Endothelial cell of umbilical vein (primary cell): ENCODE data around the gene DENND5A. TPM values are rescaled to one million over a fixed set of nuclear protein-coding genes. Genes with fewer than 3 reads are reported as not detected.

Experiments
- BruUV-seq: library from RNA; stranded (reverse); fragments of 400-500 nt; replicated peaks from 2 replicates; lab custom pipeline; 2021; lab: Mats Ljungman, UMichigan
- CTCF ChIA-PET: fragments of 300-600, 350-600 bp; sonication (Branson Sonifier 250); formaldehyde crosslinking; loops from one replicate; lab custom pipeline; 2021; ENCODE audit warnings: antibody characterized with exemption, inconsistent platforms; lab: Charles Lee
- POLR2A ChIA-PET: fragments of 300-600, 350-600 bp; sonication (Branson Sonifier 250); formaldehyde crosslinking; loops from one replicate; lab custom pipeline; 2021; ENCODE audit warnings: antibody characterized with exemption, inconsistent platforms; lab: Charles Lee
- DNase-seq: peaks from one replicate; pipeline ENCODE4 v3.0.0-alpha.2; 2011; ENCODE audit warnings: low read depth, low spot score
- FAIRE-seq: peaks from 2 replicates; lab custom pipeline; 2011; peaks lifted over from hg19 to GRCh38; lab: Jason Lieb, UNC
- H2AFZ ChIP-seq: 2 replicates; pipeline ENCODE4 v1.6.0; 2012; ENCODE audit warnings: low read depth, low read length, control low read depth, inconsistent platforms
- H3K27ac ChIP-seq: 2 replicates; pipeline ENCODE4 v1.5.1; 2011; ENCODE audit warnings: low read depth, mild to moderate bottlenecking, control low read depth, low read length, moderate library complexity; ENCODE audit not compliant: insufficient read depth
- H3K27me3 ChIP-seq, 2 experiments: 2 replicates each; pipeline versions ENCODE4 v1.6.0 to v1.6.1; 2011; ENCODE audit warnings: low read length in 2 of 2, mixed read lengths in 1 of 2; ENCODE audit not compliant: control insufficient read depth in 2 of 2, insufficient read depth in 2 of 2
- H3K36me3 ChIP-seq, 2 experiments: 2 replicates in 1 of 2; 3 replicates in 1 of 2; pipeline ENCODE4 v1.5.1; 2011; ENCODE audit warnings: low read length in 2 of 2, mild to moderate bottlenecking in 1 of 2, moderate library complexity in 1 of 2; ENCODE audit not compliant: control insufficient read depth in 2 of 2, insufficient read depth in 2 of 2; ENCODE audit errors: extremely low read depth in 1 of 2
- H3K4me1 ChIP-seq: 3 replicates; pipeline ENCODE4 v1.5.1; 2011; ENCODE audit warnings: mild to moderate bottlenecking, low read length; ENCODE audit not compliant: control insufficient read depth, insufficient read depth; ENCODE audit errors: extremely low read depth
- H3K4me2 ChIP-seq: 2 replicates; pipeline ENCODE4 v1.6.1; 2011; ENCODE audit warnings: low read length, control low read depth, mixed read lengths; ENCODE audit not compliant: insufficient read depth
- H3K4me3 ChIP-seq, 3 experiments: fragments of 200-600 bp in 1 of 3; sonication (generic), shearing (Covaris generic) in 1 of 3; replicated peaks in 1 of 3; 2 replicates each; pipeline ENCODE4 v1.5.1; 2011 to 2016; ENCODE audit warnings: control low read depth in 3 of 3, low read length in 3 of 3, mild to moderate bottlenecking in 2 of 3, inconsistent platforms in 1 of 3, low read depth in 1 of 3, moderate library complexity in 1 of 3; ENCODE audit not compliant: insufficient read depth in 1 of 3
- H3K79me2 ChIP-seq: 2 replicates; pipeline ENCODE4 v1.6.0; 2012; ENCODE audit warnings: low read length, inconsistent platforms; ENCODE audit not compliant: control insufficient read depth, insufficient read depth
- H3K9ac ChIP-seq: replicated peaks from 2 replicates; pipeline ENCODE3; 2011; ENCODE audit warnings: low read length, control low read depth; ENCODE audit not compliant: insufficient read depth; ENCODE audit errors: extremely low read depth
- H3K9me1 ChIP-seq: replicated peaks from 3 replicates; pipeline ENCODE4 v1.6.0; 2011; ENCODE audit warnings: mild to moderate bottlenecking, low read length; ENCODE audit not compliant: control insufficient read depth, insufficient read depth; ENCODE audit errors: extremely low read depth
- H3K9me3 ChIP-seq: replicated peaks from 2 replicates; pipeline ENCODE4 v1.5.1; 2012; ENCODE audit warnings: low read length, inconsistent platforms; ENCODE audit not compliant: control insufficient read depth, insufficient read depth
- H4K20me1 ChIP-seq: replicated peaks from 2 replicates; pipeline ENCODE3; 2011; ENCODE audit warnings: mild to moderate bottlenecking, low read length; ENCODE audit not compliant: control insufficient read depth, insufficient read depth; ENCODE audit errors: extremely low read depth
- CTCF ChIP-seq, 2 donors: IDR thresholded peaks; 1 replicate in 1 of 2; 2 replicates in 1 of 2; pipeline ENCODE4 v1.5.1; 2011; ENCODE audit warnings: low read length in 2 of 2, mild to moderate bottlenecking in 2 of 2, moderate library complexity in 2 of 2, control low read depth in 1 of 2, inconsistent platforms in 1 of 2, low read depth in 1 of 2; ENCODE audit not compliant: insufficient read depth in 1 of 2; ENCODE audit errors: extremely low read depth in 1 of 2
- EZH2 ChIP-seq: IDR thresholded peaks from 2 replicates; pipeline ENCODE4 v1.6.1; 2012; ENCODE audit warnings: borderline replicate concordance, low read depth, mild to moderate bottlenecking, moderate library complexity, low read length, inconsistent platforms; ENCODE audit not compliant: severe bottlenecking
- GATA2 ChIP-seq: IDR thresholded peaks from 2 replicates; pipeline ENCODE4 v1.7.0; 2011; ENCODE audit warnings: low read depth, mild to moderate bottlenecking, moderate library complexity, mixed read lengths, low read length; ENCODE audit not compliant: insufficient read length, insufficient read depth
- MAX ChIP-seq: IDR thresholded peaks from 2 replicates; pipeline ENCODE4 v1.6.1; 2011; ENCODE audit not compliant: insufficient read depth, insufficient read length
- MYC ChIP-seq: IDR thresholded peaks from one replicate; pipeline ENCODE4 v1.6.1; 2011; ENCODE audit warnings: mild to moderate bottlenecking, low read depth, low read length
- POLR2A ChIP-seq: IDR thresholded peaks from 2 replicates; pipeline ENCODE4 v1.6.1; 2012; ENCODE audit warnings: low read depth, mild to moderate bottlenecking, control low read depth, low read length
- dilution Hi-C: fragments of 300-500 bp; cut with MboI; formaldehyde crosslinking; loops from one replicate; pipeline ENCODE4 v1.15.0; 2019; ENCODE audit warnings: low sequenced_read_pairs; ENCODE audit not compliant: extremely low pct_ligation_motif_present
- intact Hi-C: fragments of 100-400 bp; cut with micrococcal nuclease; formaldehyde crosslinking; loops from one replicate; pipeline ENCODE4 v1.10.0; 2022
- polyA plus RNA-seq, 4 experiments: library from polyadenylated mRNA; depleted of rRNA in 3 of 4; stranded (reverse) in 3 of 4; unstranded in 1 of 4; fragments of >200 nt; gene quantifications; 2 replicates each; pipeline versions ENCODE4 v1.2.1 to v1.2.3, GENCODE V29; 2011 to 2012; ENCODE audit warnings: missing spikeins in 1 of 4
- total RNA-seq: library from RNA; stranded (reverse); gene quantifications from 2 replicates; pipeline ENCODE4 v1.2.3, GENCODE V29; 2021

Gene DENND5A
- total and polyA plus RNA-seq, 2 donors (not counting 3 experiments of a cell fraction or from before 2014, with no cell fraction given): 116 to 220 TPM

GRCh38 chr11:9145283-9145682 is 119.9 kb downstream of the DENND5A start:
- CTCF ChIA-PET: no interaction called here
- Histone ChIP-seq H3K4me3 (no peak overlapping the region), H3K9me3 (no peaks in the 10 kb centered on the region), H3K27ac (no peak overlapping the region), H3K79me2 (no peaks in the 10 kb centered on the region), H4K20me1 (no peaks in the 10 kb centered on the region), H3K27me3 (no peaks in the 10 kb centered on the region), H3K9ac (no peak overlapping the region), H3K4me2 (no peak overlapping the region), H3K36me3 (peaks cover 22 to 54% of the 10 kb centered on the region in 2 experiments), H3K4me1 (peaks cover 13% of the 10 kb centered on the region), H3K9me1 (no peaks in the 10 kb centered on the region), H2AFZ (no peak overlapping the region)
- no TSS peak for BruUV-seq
- FAIRE-seq (no peak), DNase-seq (no peak)
- POLR2A ChIA-PET: interaction anchor here (0.6 kb wide), 1 partner anchor 143 kb away, joined by 3 read pairs; no protein-coding TSS in a partner anchor
- dilution Hi-C loops (no loop called here), intact Hi-C loops (no loop called here)
- TF ChIP-seq MYC: no peak

- H3K36me3 ChIP-seq: peaks cover 22 to 50% of the 10 kb centered on the region in 2 experiments
- no peaks in the 10 kb centered on the region for H3K27me3 ChIP-seq
- no peaks in the 10 kb centered on the region for H3K9me1 ChIP-seq
- BruUV-seq: no TSS peak
- no peak overlapping the region for H3K4me3 ChIP-seq
- H4K20me1 ChIP-seq: no peaks in the 10 kb centered on the region
- TF ChIP-seq GATA2: no peak
- no peak for TF ChIP-seq EZH2
- no peak for TF ChIP-seq MAX
- no peak for TF ChIP-seq POLR2A
- TF ChIP-seq CTCF (IDR thresholded peaks at IDR 0.05; ENCODE audit: extremely low read depth in 1 of 2, insufficient read depth in 1 of 2, low read depth in 1 of 2, low read length in 2 of 2): no peak
- H3K27ac ChIP-seq: no peak overlapping the region
- no peak for FAIRE-seq
- dilution Hi-C loops (no loop called here), intact Hi-C loops (no loop called here)
- H3K9me3 ChIP-seq: no peaks in the 10 kb centered on the region
- DNase-seq: no peak
- no peaks in the 10 kb centered on the region for H3K79me2 ChIP-seq
- no peak overlapping the region for H2AFZ ChIP-seq
- H3K4me1 ChIP-seq: peaks cover 13% of the 10 kb centered on the region
- no peak overlapping the region for H3K4me2 ChIP-seq
- no peak overlapping the region for H3K9ac ChIP-seq
- POLR2A ChIA-PET: no interaction called here
- CTCF ChIA-PET: no interaction called here
Observed at GRCh38 chr11:9144828-9145227, 120.3 kb downstream of the DENND5A start.
